OCI-LY3 (cell line): Measurements from ENCODE around the gene GPR135.

ENCODE experiments used
- H2AFZ ChIP-seq: fragments of 200-600, 300-600 bp; shearing (Covaris generic); 2 replicates; pipeline ENCODE4 v1.6.0; 2014; ENCODE audit warnings: antibody characterized with exemption, low read depth, low read length
- H3K27ac ChIP-seq: fragments of 200-600, 300-600 bp; sonication (generic); 2 replicates; pipeline ENCODE4 v1.5.1; 2014; ENCODE audit warnings: mild to moderate bottlenecking, low read length, moderate library complexity, mixed read lengths
- H3K27me3 ChIP-seq: fragments of 200-600, 300-600 bp; sonication (generic); 2 replicates; pipeline ENCODE4 v1.6.1; 2014; ENCODE audit warnings: low read depth, low read length, mixed read lengths
- H3K36me3 ChIP-seq: fragments of 200-600, 300-600 bp; sonication (generic); replicated peaks from 2 replicates; pipeline ENCODE3; 2014; ENCODE audit warnings: low read depth, low read length, mixed read lengths
- H3K4me1 ChIP-seq: fragments of 300-600, 200-600 bp; sonication (generic); 2 replicates; pipeline ENCODE4 v1.6.1; 2014; ENCODE audit warnings: low read length, mixed read lengths
- H3K4me2 ChIP-seq: fragments of 200-600, 300-600 bp; sonication (generic); 2 replicates; pipeline ENCODE4 v1.6.1; 2014; ENCODE audit warnings: low read length, mixed read lengths
- H3K4me3 ChIP-seq: fragments of 300-600, 200-600 bp; sonication (generic); 2 replicates; pipeline ENCODE4 v1.5.1; 2014; ENCODE audit warnings: antibody characterized with exemption, mild to moderate bottlenecking, low read length, moderate library complexity
- H3K79me2 ChIP-seq: fragments of 300-600, 200-600 bp; shearing (Covaris generic); 2 replicates; pipeline ENCODE4 v1.6.1; 2014; ENCODE audit warnings: mild to moderate bottlenecking, low read length, mixed read lengths
- H3K9ac ChIP-seq: fragments of 300-600, 200-600 bp; shearing (Covaris generic); 2 replicates; pipeline ENCODE4 v1.6.0; 2014; ENCODE audit warnings: mild to moderate bottlenecking, low read length, moderate library complexity
- H3K9me3 ChIP-seq: fragments of 200-600, 300-600 bp; shearing (Covaris generic); 2 replicates; pipeline ENCODE4 v1.6.1; 2014; ENCODE audit warnings: low read length, mixed read lengths; ENCODE audit not compliant: insufficient read depth
- H4K20me1 ChIP-seq: fragments of 200-600, 300-600 bp; sonication (generic); 2 replicates; pipeline ENCODE4 v1.6.1; 2016; ENCODE audit warnings: low read length, mixed read lengths; ENCODE audit not compliant: insufficient read depth
- CTCF ChIP-seq: fragments of 200-600, 300-600 bp; sonication (generic); IDR thresholded peaks from 2 replicates; pipeline ENCODE4 v1.5.1; 2014; ENCODE audit warnings: antibody characterized with exemption, low read length, low read depth
- EZH2phosphoT487 ChIP-seq: fragments of 200-600 bp; shearing (Covaris generic); IDR thresholded peaks from 2 replicates; pipeline ENCODE4 v1.6.1; 2018; ENCODE audit warnings: antibody characterized with exemption, mixed run types, low read depth

Gene GPR135

GRCh38 chr14:59503256-59503655 lies 38.1 kb upstream of the GPR135 start:
- Histone ChIP-seq H3K79me2 (no peaks in the 10 kb centered on the region), H3K9me3 (no peaks in the 10 kb centered on the region), H4K20me1 (no peaks in the 10 kb centered on the region), H3K27ac (no peak overlapping the region), H3K4me1 (no peaks in the 10 kb centered on the region), H3K27me3 (no peaks in the 10 kb centered on the region), H2AFZ (no peak overlapping the region), H3K36me3 (peaks cover 14% of the 10 kb centered on the region), H3K4me2 (no peak overlapping the region), H3K4me3 (no peak overlapping the region), H3K9ac (no peak overlapping the region)
- TF ChIP-seq CTCF (no peak), EZH2phosphoT487 (no peak)

- Histone ChIP-seq H3K4me2 (no peak overlapping the region), H3K9ac (no peak overlapping the region), H3K36me3 (peaks cover 14% of the 10 kb centered on the region), H3K9me3 (no peaks in the 10 kb centered on the region), H4K20me1 (no peaks in the 10 kb centered on the region), H3K4me3 (no peak overlapping the region), H3K79me2 (no peaks in the 10 kb centered on the region), H3K4me1 (no peaks in the 10 kb centered on the region), H2AFZ (no peak overlapping the region), H3K27ac (no peak overlapping the region), H3K27me3 (no peaks in the 10 kb centered on the region)
- no peak for TF ChIP-seq EZH2phosphoT487
Observed at GRCh38 chr14:59500732-59501131, 35.6 kb upstream of the GPR135 start.

- H2AFZ ChIP-seq, result no peak overlapping the region
- peaks cover 51% of the 10 kb centered on the region for H3K36me3 ChIP-seq
- H3K27me3 ChIP-seq, result no peaks in the 10 kb centered on the region
- H3K9me3 ChIP-seq, result no peaks in the 10 kb centered on the region
- H3K4me2 ChIP-seq, result no peak overlapping the region
- H3K27ac ChIP-seq, result no peak overlapping the region
- H3K4me3 ChIP-seq, result no peak overlapping the region
- no peaks in the 10 kb centered on the region for H3K79me2 ChIP-seq
- H3K9ac ChIP-seq, result no peak overlapping the region
- H3K4me1 ChIP-seq, result no peaks in the 10 kb centered on the region
- TF ChIP-seq CTCF (no peak), EZH2phosphoT487 (no peak)
- no peaks in the 10 kb centered on the region for H4K20me1 ChIP-seq
Observed at GRCh38 chr14:59492384-59492783, 27.2 kb upstream of the GPR135 start.

GRCh38 chr14:59490756-59491155 lies 25.6 kb upstream of the GPR135 start:
- no peak for TF ChIP-seq EZH2phosphoT487
- Histone ChIP-seq H2AFZ (no peak overlapping the region), H3K27ac (no peak overlapping the region), H3K9ac (no peak overlapping the region), H4K20me1 (no peaks in the 10 kb centered on the region), H3K4me2 (no peak overlapping the region), H3K36me3 (peaks cover 51% of the 10 kb centered on the region), H3K27me3 (no peaks in the 10 kb centered on the region), H3K9me3 (no peaks in the 10 kb centered on the region), H3K4me3 (no peak overlapping the region), H3K79me2 (peaks cover 8% of the 10 kb centered on the region), H3K4me1 (no peaks in the 10 kb centered on the region)

GRCh38 chr14:59484639-59485175 lies 19.5 kb upstream of the GPR135 start:
- Histone ChIP-seq H3K27me3 (no peaks in the 10 kb centered on the region), H2AFZ (peak overlapping the region; percentile 80), H3K4me1 (peaks cover 14% of the 10 kb centered on the region), H4K20me1 (peaks cover 6% of the 10 kb centered on the region), H3K4me2 (peak overlapping the region; percentile 82), H3K9me3 (no peaks in the 10 kb centered on the region), H3K36me3 (peaks cover 22% of the 10 kb centered on the region), H3K79me2 (peaks cover 42% of the 10 kb centered on the region), H3K9ac (peak overlapping the region; percentile 79), H3K4me3 (peak overlapping the region; percentile 88), H3K27ac (peak overlapping the region; percentile 59)
- TF ChIP-seq EZH2phosphoT487 (no peak), CTCF (no peak)
